GM23248 (cell line): Measurements from ENCODE around the gene ZBTB42.

Experiments used
- EZH2 ChIP-seq: fragments of 200-600 bp; sonication (generic); IDR thresholded peaks from 2 replicates; pipeline ENCODE4 v1.6.1; 2018; ENCODE audit warnings: antibody characterized with exemption, mild to moderate bottlenecking; ENCODE audit not compliant: insufficient read depth, poor library complexity, severe bottlenecking
- EZH2phosphoT487 ChIP-seq: fragments of 200-600 bp; sonication (generic); IDR thresholded peaks from 2 replicates; pipeline ENCODE4 v1.6.1; 2018; ENCODE audit warnings: antibody characterized with exemption, moderate library complexity, mild to moderate bottlenecking, low read depth; ENCODE audit not compliant: insufficient read depth

GRCh38 chr14:104827177-104828055 is 26.5 kb downstream of the ZBTB42 start:
- TF ChIP-seq EZH2phosphoT487 (no peak), EZH2 (no peak)
